Measurements from ENCODE around the gene BAHCC1. TPM values are rescaled to one million over a fixed set of nuclear protein-coding genes. Genes with fewer than 3 reads are reported as not detected.
A peak's percentile ranks its signal among the peaks of the same experiment; 100 is the strongest.

BAHCC1 gene
- total and polyA plus RNA-seq, 12 donors: 4.8 to 13.1 (median 9.2) TPM

GRCh38 chr17:81512562-81513371 lies 117.5 kb downstream of the BAHCC1 start, which contains the start of gene ACTG1:
ACTG1 (minus strand) TSS chr17:81512799; CDS start chr17:81512354, 445 bp downstream.
- TF ChIP-seq, protein P1, sequence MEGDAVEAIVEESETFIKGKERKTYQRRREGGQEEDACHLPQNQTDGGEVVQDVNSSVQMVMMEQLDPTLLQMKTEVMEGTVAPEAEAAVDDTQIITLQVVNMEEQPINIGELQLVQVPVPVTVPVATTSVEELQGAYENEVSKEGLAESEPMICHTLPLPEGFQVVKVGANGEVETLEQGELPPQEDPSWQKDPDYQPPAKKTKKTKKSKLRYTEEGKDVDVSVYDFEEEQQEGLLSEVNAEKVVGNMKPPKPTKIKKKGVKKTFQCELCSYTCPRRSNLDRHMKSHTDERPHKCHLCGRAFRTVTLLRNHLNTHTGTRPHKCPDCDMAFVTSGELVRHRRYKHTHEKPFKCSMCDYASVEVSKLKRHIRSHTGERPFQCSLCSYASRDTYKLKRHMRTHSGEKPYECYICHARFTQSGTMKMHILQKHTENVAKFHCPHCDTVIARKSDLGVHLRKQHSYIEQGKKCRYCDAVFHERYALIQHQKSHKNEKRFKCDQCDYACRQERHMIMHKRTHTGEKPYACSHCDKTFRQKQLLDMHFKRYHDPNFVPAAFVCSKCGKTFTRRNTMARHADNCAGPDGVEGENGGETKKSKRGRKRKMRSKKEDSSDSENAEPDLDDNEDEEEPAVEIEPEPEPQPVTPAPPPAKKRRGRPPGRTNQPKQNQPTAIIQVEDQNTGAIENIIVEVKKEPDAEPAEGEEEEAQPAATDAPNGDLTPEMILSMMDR (IDR thresholded peaks at IDR 0.05): no peak
- intact Hi-C loops (cut with DNase I): loop anchor here in 1 of 10 donors (2.0 kb wide), 1 partner anchor 118 kb away; the partner anchor contains the start of gene BAHCC1
- Histone ChIP-seq H3K36me3 (peaks cover 8 to 47% (median 34%) of the 10 kb centered on the region in 9 donors), H3K4me3 (peak within 1 kb of the TSS; percentile 73 to 99 (median 94)), H3K27me3 (no peaks in the 10 kb centered on the region), H3K27ac (peak within 1 kb of the TSS; percentile 98 to 100 (median 100)), H3K4me1 (peaks cover 14 to 66% (median 49%) of the 10 kb centered on the region in 9 donors), H3K9me3 (peaks cover 0 to 4% (median 0%) of the 10 kb centered on the region in 11 donors)
- DNase-seq: peak; percentile 93
- WGBS, 2 donors: 0% methylated on average over 41 to 111 of the region's 111 CpGs
- ATAC-seq: peak; percentile 52 to 80 (median 69)

GRCh38 chr17:81513372-81513752 lies 118.1 kb downstream of the BAHCC1 start:
- 0 to 1% methylated on average over 23 of the region's 23 CpGs for WGBS, 2 donors
- peak overlapping the region; percentile 98 to 100 (median 100) for H3K27ac ChIP-seq
- peaks cover 14 to 70% (median 54%) of the 10 kb centered on the region in 9 donors for H3K4me1 ChIP-seq
- peak; percentile 5 to 43 (median 28) for ATAC-seq
- peaks cover 8 to 42% (median 34%) of the 10 kb centered on the region in 9 donors for H3K36me3 ChIP-seq
- intact Hi-C loops (cut with DNase I): loop anchor here in 1 of 10 donors (2.0 kb wide), 1 partner anchor 119 kb away; the partner anchor contains the start of gene BAHCC1
- peak overlapping the region; percentile 73 to 99 (median 94) for H3K4me3 ChIP-seq
- peak; percentile 59 to 74 for DNase-seq
- TF ChIP-seq, protein P1 (IDR thresholded peaks at IDR 0.05): no peak
- no peaks in the 10 kb centered on the region for H3K27me3 ChIP-seq
- no peaks in the 10 kb centered on the region for H3K9me3 ChIP-seq

GRCh38 chr17:81513753-81514488 lies 118.7 kb downstream of the BAHCC1 start:
- Histone ChIP-seq H3K9me3 (no peaks in the 10 kb centered on the region), H3K4me1 (peaks cover 16 to 70% (median 54%) of the 10 kb centered on the region in 9 donors), H3K36me3 (peaks cover 8 to 36% (median 29%) of the 10 kb centered on the region in 9 donors), H3K27ac (peak overlapping the region; percentile 98 to 100 (median 100)), H3K4me3 (peak overlapping the region; percentile 73 to 99 (median 94)), H3K27me3 (no peaks in the 10 kb centered on the region)
- intact Hi-C loops (cut with DNase I): loop anchor here in 1 of 10 donors (2.0 kb wide), 1 partner anchor 119 kb away; the partner anchor contains the start of gene BAHCC1
- 0 to 3% methylated on average over 63 to 64 of the region's 64 CpGs for WGBS, 2 donors
- peak; percentile 9 to 41 (median 17) for ATAC-seq
- TF ChIP-seq, protein P1 (IDR thresholded peaks at IDR 0.05): no peak
- DNase-seq: peak; percentile 72 to 73

DNA sequence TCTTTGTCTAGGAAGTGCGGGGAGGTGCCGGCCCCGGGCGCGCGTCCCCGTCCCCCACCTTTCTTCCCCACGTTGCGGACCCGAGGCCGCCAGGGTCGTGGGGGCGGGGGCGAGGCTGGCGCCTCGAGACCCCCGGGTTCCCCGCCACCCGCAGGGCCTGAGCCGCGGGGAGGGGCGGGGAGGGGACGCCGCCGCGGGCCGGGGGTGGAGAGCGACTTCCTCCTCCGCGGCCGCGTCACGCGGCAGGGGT lies 119.2 kb downstream of the BAHCC1 start:
- ATAC-seq (no peak), DNase-seq (no peak)
- Histone ChIP-seq H3K36me3 (peaks cover 8 to 31% (median 25%) of the 10 kb centered on the region in 9 donors), H3K4me1 (peaks cover 18 to 71% (median 54%) of the 10 kb centered on the region in 9 donors), H3K9me3 (no peaks in the 10 kb centered on the region), H3K27ac (peak overlapping the region; percentile 98 to 100 (median 100)), H3K27me3 (peaks cover 0 to 4% (median 0%) of the 10 kb centered on the region in 7 donors), H3K4me3 (peak overlapping the region; percentile 73 to 99 (median 94))
- intact Hi-C loops (cut with DNase I): no loop called here
- TF ChIP-seq, protein P1 (IDR thresholded peaks at IDR 0.05): no peak
- WGBS, 2 donors: 0% methylated on average over 29 to 34 of the region's 34 CpGs

Data from heart right ventricle (tissue), 16 donors.